ENCODE data around the gene RBMX. TPM values are rescaled to one million over a fixed set of nuclear protein-coding genes. Genes with fewer than 3 reads are reported as not detected.

RBMX gene
- total RNA-seq, 1 donor from 2014 or later: 260 TPM

DNA sequence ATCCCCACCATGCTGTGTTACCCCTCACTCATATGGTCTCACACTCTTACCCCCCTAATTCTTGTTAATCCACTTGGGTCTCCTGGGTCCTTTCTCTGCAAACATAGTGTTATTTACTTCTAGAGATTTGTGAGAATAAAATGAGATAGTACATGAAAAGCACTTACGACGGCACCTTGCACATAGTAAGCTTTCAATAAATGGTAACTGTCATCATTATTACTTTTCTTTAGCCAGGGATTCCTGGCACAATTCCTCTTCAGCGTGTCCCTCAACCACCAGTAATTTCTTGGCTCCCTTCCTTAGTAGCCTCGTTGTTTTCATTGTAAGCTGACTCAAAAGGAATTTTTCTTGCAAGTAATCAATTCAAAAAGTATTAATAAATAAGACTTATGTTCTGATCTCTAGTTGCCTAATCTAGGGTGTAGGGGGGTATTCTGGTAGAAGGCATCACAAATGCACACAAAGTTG lies 30.1 kb upstream of the RBMX start:
- ChIA-PET CTCF (no interaction called here), POLR2A (interaction anchor here (0.5 kb wide), 1 partner anchor 33 kb away, joined by 5 read pairs; no protein-coding TSS in a partner anchor)
- ATAC-seq (ENCODE audit: low read depth): no peak
- Mint-ChIP-seq H3K27ac (peak overlapping the region; percentile 87), H3K27me3 (no peaks in the 10 kb centered on the region), H3K4me3 (peak overlapping the region; percentile 95), H3K4me1 (peaks cover 6% of the 10 kb centered on the region), H3K36me3 (ENCODE audit: low read depth) (peaks cover 2% of the 10 kb centered on the region), H3K9me3 (no peaks in the 10 kb centered on the region)
- no peak for DNase-seq
- TF ChIP-seq, protein P1, sequence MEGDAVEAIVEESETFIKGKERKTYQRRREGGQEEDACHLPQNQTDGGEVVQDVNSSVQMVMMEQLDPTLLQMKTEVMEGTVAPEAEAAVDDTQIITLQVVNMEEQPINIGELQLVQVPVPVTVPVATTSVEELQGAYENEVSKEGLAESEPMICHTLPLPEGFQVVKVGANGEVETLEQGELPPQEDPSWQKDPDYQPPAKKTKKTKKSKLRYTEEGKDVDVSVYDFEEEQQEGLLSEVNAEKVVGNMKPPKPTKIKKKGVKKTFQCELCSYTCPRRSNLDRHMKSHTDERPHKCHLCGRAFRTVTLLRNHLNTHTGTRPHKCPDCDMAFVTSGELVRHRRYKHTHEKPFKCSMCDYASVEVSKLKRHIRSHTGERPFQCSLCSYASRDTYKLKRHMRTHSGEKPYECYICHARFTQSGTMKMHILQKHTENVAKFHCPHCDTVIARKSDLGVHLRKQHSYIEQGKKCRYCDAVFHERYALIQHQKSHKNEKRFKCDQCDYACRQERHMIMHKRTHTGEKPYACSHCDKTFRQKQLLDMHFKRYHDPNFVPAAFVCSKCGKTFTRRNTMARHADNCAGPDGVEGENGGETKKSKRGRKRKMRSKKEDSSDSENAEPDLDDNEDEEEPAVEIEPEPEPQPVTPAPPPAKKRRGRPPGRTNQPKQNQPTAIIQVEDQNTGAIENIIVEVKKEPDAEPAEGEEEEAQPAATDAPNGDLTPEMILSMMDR (IDR thresholded peaks at IDR 0.05): no peak
- intact Hi-C loops (cut with micrococcal nuclease): loop anchor here (1.0 kb wide), 1 partner anchor 413 kb away; the partner anchor contains the start of gene HTATSF1

DNA sequence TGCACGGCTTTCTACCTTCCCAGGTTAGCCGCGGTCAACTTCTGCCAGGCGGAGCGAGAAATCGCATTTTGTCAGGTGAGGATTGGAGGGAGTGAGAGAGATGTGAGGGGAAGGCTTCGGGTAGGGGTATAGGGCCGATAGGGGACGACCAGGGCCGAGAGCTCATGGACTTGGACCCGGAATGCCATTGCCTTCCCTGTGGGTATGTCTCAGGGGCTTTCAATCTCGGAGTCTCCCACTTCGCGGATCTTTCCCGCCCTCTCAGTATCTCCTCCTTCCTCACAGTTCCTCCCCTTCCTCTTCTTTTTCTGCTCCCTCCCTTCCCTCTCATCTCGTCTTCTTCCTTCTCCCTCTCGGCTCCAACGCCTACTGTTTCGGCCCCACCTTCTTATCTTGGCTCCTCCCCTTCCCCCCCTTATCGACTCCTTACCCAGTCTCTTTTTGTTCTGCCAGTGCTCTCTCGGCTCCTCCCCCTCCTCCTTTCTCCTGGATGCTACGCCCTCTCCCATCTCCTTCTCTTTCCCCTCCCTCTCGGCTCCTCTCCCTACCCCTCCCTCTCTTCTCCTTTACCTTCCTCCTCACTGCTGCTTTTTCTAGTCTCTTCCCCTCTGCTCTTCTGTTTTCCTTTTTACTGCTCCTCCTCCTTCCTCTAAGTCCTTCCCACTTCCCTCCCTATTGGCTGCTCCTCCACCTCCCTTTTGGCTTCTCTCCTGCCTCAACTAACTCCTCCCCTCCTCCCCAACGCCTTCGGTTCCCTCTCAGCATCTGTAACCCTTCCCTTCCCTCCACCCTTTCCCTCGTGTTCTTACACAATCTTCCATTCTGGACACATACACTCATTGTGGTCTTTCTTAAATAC lies 29.4 kb upstream of the RBMX start:
- ATAC-seq (ENCODE audit: low read depth) (peak; percentile 74), DNase-seq (peak; percentile 32)
- no peaks in the 10 kb centered on the region for H3K27me3 Mint-ChIP-seq
- H3K36me3 Mint-ChIP-seq (ENCODE audit: low read depth): peaks cover 2% of the 10 kb centered on the region
- ChIA-PET POLR2A (interaction anchor here (0.6 to 3.7 kb wide), 4 partner anchors 30 to 219 kb away, joined by 3 to 33 read pairs (median 4); partner anchors contain the start of gene RBMX), CTCF (interaction anchor here (1.4 kb wide), 1 partner anchor 174 kb away, joined by 4 read pairs; no protein-coding TSS in a partner anchor)
- peak overlapping the region; percentile 87 for H3K27ac Mint-ChIP-seq
- intact Hi-C loops (cut with micrococcal nuclease): loop anchor here (1.0 to 5.0 kb wide), 3 partner anchors 30 to 413 kb away; partner anchors contain the start of genes HTATSF1 and RBMX
- peak overlapping the region; percentile 95 for H3K4me3 Mint-ChIP-seq
- H3K4me1 Mint-ChIP-seq: peaks cover 6% of the 10 kb centered on the region
- TF ChIP-seq, protein P1 (IDR thresholded peaks at IDR 0.05): no peak
- H3K9me3 Mint-ChIP-seq: no peaks in the 10 kb centered on the region

DNA sequence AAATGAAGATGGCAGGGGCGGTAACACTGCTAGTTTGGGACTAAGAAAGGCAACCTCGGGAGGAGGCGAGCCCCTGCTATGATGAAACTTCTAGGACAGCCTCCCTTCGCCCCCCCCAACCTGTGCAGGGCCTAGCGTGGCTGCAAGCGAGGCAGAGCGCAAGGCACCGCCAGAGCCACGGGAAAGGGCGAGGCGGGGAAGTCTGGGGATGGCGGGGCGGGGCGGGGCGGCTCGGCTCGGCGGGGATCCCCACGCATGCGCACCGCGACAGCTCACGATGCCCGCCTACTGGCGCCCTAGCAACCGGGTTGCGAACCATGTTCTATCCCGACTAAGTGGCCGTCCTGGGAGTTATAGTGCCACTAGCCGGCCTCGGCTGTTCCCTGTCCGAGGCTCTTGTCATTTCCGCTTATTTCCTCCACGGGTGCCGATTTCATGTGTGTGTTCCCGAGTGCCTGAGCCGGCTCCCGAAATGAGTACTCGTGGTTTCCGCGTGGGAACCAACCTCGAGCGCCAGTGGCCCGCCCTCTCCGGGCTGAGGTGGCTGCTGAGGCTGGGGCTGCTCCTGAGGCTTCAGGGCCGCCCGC lies 28.7 kb upstream of the RBMX start:
- peaks cover 6% of the 10 kb centered on the region for H3K4me1 Mint-ChIP-seq
- peak overlapping the region; percentile 95 for H3K4me3 Mint-ChIP-seq
- peak overlapping the region; percentile 87 for H3K27ac Mint-ChIP-seq
- CTCF ChIA-PET: interaction anchor here (1.4 kb wide), 1 partner anchor 173 kb away, joined by 4 read pairs; no protein-coding TSS in a partner anchor
- H3K9me3 Mint-ChIP-seq: no peaks in the 10 kb centered on the region
- no peaks in the 10 kb centered on the region for H3K27me3 Mint-ChIP-seq
- DNase-seq (peak; percentile 67), ATAC-seq (ENCODE audit: low read depth) (peak; percentile 72)
- intact Hi-C loops (cut with micrococcal nuclease): loop anchor here (1.0 to 5.0 kb wide), 2 partner anchors 29 to 142 kb away; partner anchors contain the start of gene RBMX
- TF ChIP-seq, protein P1 (IDR thresholded peaks at IDR 0.05): no peak
- H3K36me3 Mint-ChIP-seq (ENCODE audit: low read depth): peaks cover 2% of the 10 kb centered on the region
- POLR2A ChIA-PET: interaction anchor here (0.6 to 3.7 kb wide), 5 partner anchors 29 to 219 kb away, joined by 3 to 33 read pairs (median 4); partner anchors contain the start of gene RBMX

DNA sequence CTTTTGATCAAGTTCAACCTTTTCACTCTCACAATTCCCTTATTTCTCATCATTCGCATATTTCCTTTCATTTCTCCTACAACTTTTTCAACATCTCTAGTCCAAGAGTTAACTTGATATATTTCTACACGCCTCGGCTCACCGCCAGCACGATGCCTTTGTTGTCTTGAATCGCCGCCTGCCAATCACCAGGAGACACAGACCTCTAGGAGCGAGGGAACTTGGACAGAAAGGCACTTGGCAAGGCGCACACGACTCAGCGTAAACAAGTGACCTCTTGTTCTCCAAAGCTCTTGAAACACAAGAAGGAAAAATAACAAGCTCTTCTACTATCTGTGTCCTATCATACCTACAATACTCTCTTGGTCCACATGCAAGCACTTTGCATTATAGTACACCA lies 27.1 kb upstream of the RBMX start:
- CTCF ChIA-PET: no interaction called here
- no peaks in the 10 kb centered on the region for H3K9me3 Mint-ChIP-seq
- ATAC-seq (ENCODE audit: low read depth): no peak
- TF ChIP-seq, protein P1 (IDR thresholded peaks at IDR 0.05): no peak
- no peak for DNase-seq
- H3K36me3 Mint-ChIP-seq (ENCODE audit: low read depth): no peaks in the 10 kb centered on the region
- POLR2A ChIA-PET: interaction anchor here (3.7 kb wide), 1 partner anchor 28 kb away, joined by 33 read pairs; the partner anchor contains the start of gene RBMX
- H3K4me3 Mint-ChIP-seq: no peak overlapping the region
- H3K27ac Mint-ChIP-seq: no peak overlapping the region
- intact Hi-C loops (cut with micrococcal nuclease): loop anchor here (5.0 kb wide), 1 partner anchor 140 kb away; no protein-coding TSS in a partner anchor
- peaks cover 6% of the 10 kb centered on the region for H3K4me1 Mint-ChIP-seq
- H3K27me3 Mint-ChIP-seq: no peaks in the 10 kb centered on the region
